Osteoblast (primary cell): ENCODE data around the gene FRA10AC1. TPM values are rescaled to one million over a fixed set of nuclear protein-coding genes. Genes with fewer than 3 reads are reported as not detected.
A peak's percentile ranks its signal among the peaks of the same experiment; 100 is the strongest.

Experiments used
- DNase-seq: peaks from one replicate; pipeline ENCODE4 v3.0.0; 2011; ENCODE audit warnings: low spot score, mixed read lengths; ENCODE audit not compliant: insufficient read length; ENCODE audit errors: missing footprints
- H2AFZ ChIP-seq: 2 replicates; pipeline ENCODE4 v1.6.0; 2011; ENCODE audit warnings: mild to moderate bottlenecking, low read length
- H3K27ac ChIP-seq: 2 replicates; pipeline ENCODE4 v1.5.1; 2011; ENCODE audit warnings: mild to moderate bottlenecking, low read depth, low read length, moderate library complexity
- H3K27me3 ChIP-seq: 2 replicates; pipeline ENCODE4 v1.6.0; 2012; ENCODE audit warnings: mild to moderate bottlenecking, control low read depth, inconsistent platforms, low read length, moderate library complexity; ENCODE audit not compliant: insufficient read depth
- H3K36me3 ChIP-seq: 2 replicates; pipeline ENCODE4 v1.5.1; 2011; ENCODE audit warnings: mild to moderate bottlenecking, low read length, control low read depth, moderate library complexity; ENCODE audit not compliant: insufficient read depth
- H3K4me1 ChIP-seq: 2 replicates; pipeline ENCODE4 v1.5.1; 2011; ENCODE audit warnings: mild to moderate bottlenecking, low read length, control low read depth, moderate library complexity; ENCODE audit not compliant: insufficient read depth
- H3K4me2 ChIP-seq: 2 replicates; pipeline ENCODE4 v1.6.0; 2011; ENCODE audit warnings: mild to moderate bottlenecking, low read length; ENCODE audit not compliant: insufficient read depth
- H3K4me3 ChIP-seq: fragments of 200-600 bp; sonication (generic); 3 replicates; pipeline ENCODE4 v1.5.1; 2012; ENCODE audit warnings: mild to moderate bottlenecking, low read length, inconsistent platforms; ENCODE audit not compliant: insufficient read depth
- H3K79me2 ChIP-seq: 2 replicates; pipeline ENCODE4 v1.6.0; 2012; ENCODE audit warnings: mild to moderate bottlenecking, low read length, control low read depth, inconsistent platforms; ENCODE audit not compliant: insufficient read depth
- H3K9me3 ChIP-seq: 2 replicates; pipeline ENCODE4 v1.5.1; 2011; ENCODE audit warnings: low read depth, low read length, control low read depth
- H4K20me1 ChIP-seq: 2 replicates; pipeline ENCODE4 v1.6.0; 2012; ENCODE audit warnings: mild to moderate bottlenecking, low read length, control low read depth; ENCODE audit not compliant: insufficient read depth
- CTCF ChIP-seq: IDR thresholded peaks from 2 replicates; pipeline ENCODE4 v1.5.1; 2011; ENCODE audit warnings: mild to moderate bottlenecking, low read depth, low read length, moderate library complexity; ENCODE audit errors: extremely low read depth
- total RNA-seq: library from RNA; depleted of rRNA; stranded (reverse); fragments of >200 nt; gene quantifications from 2 replicates; pipeline ENCODE4 v1.2.3, GENCODE V29; 2012

Gene FRA10AC1
- total RNA-seq, 1 donor: 8.7 TPM

- H3K79me2 ChIP-seq: no peaks in the 10 kb centered on the region
- H3K4me3 ChIP-seq: no peak overlapping the region
- H3K9me3 ChIP-seq: no peaks in the 10 kb centered on the region
- TF ChIP-seq CTCF: no peak
- no peak overlapping the region for H3K4me2 ChIP-seq
- DNase-seq: no peak
- peaks cover 5% of the 10 kb centered on the region for H3K27me3 ChIP-seq
- H3K4me1 ChIP-seq: peaks cover 5% of the 10 kb centered on the region
- no peak overlapping the region for H3K27ac ChIP-seq
- no peak overlapping the region for H2AFZ ChIP-seq
- H4K20me1 ChIP-seq: no peaks in the 10 kb centered on the region
- no peaks in the 10 kb centered on the region for H3K36me3 ChIP-seq
Measured at GRCh38 chr10:93741367-93741766, 39.0 kb upstream of the FRA10AC1 start.

GRCh38 chr10:93726024-93726423 lies 23.6 kb upstream of the FRA10AC1 start:
- Histone ChIP-seq H3K4me3 (no peak overlapping the region), H3K79me2 (no peaks in the 10 kb centered on the region), H3K4me2 (no peak overlapping the region), H3K4me1 (no peaks in the 10 kb centered on the region), H4K20me1 (no peaks in the 10 kb centered on the region), H3K36me3 (no peaks in the 10 kb centered on the region), H2AFZ (no peak overlapping the region), H3K27me3 (peaks cover 63% of the 10 kb centered on the region), H3K9me3 (no peaks in the 10 kb centered on the region), H3K27ac (no peak overlapping the region)
- TF ChIP-seq CTCF: no peak
- DNase-seq: no peak

- no peak overlapping the region for H3K4me3 ChIP-seq
- peaks cover 42% of the 10 kb centered on the region for H3K27me3 ChIP-seq
- H4K20me1 ChIP-seq: no peaks in the 10 kb centered on the region
- TF ChIP-seq CTCF: no peak
- no peaks in the 10 kb centered on the region for H3K9me3 ChIP-seq
- H3K79me2 ChIP-seq: no peaks in the 10 kb centered on the region
- no peaks in the 10 kb centered on the region for H3K4me1 ChIP-seq
- H3K27ac ChIP-seq: no peak overlapping the region
- no peaks in the 10 kb centered on the region for H3K36me3 ChIP-seq
- DNase-seq: no peak
- no peak overlapping the region for H2AFZ ChIP-seq
- H3K4me2 ChIP-seq: no peak overlapping the region
Measured at GRCh38 chr10:93723153-93723552, 20.8 kb upstream of the FRA10AC1 start.

- H3K79me2 ChIP-seq: no peaks in the 10 kb centered on the region
- no peaks in the 10 kb centered on the region for H3K36me3 ChIP-seq
- TF ChIP-seq CTCF: no peak
- no peak overlapping the region for H3K4me2 ChIP-seq
- H2AFZ ChIP-seq: no peak overlapping the region
- no peaks in the 10 kb centered on the region for H4K20me1 ChIP-seq
- H3K4me1 ChIP-seq: no peaks in the 10 kb centered on the region
- peak; percentile 26 for DNase-seq
- peaks cover 39% of the 10 kb centered on the region for H3K27me3 ChIP-seq
- H3K27ac ChIP-seq: no peak overlapping the region
- no peak overlapping the region for H3K4me3 ChIP-seq
- no peaks in the 10 kb centered on the region for H3K9me3 ChIP-seq
Measured at GRCh38 chr10:93722550-93722949, 20.2 kb upstream of the FRA10AC1 start.
